ENCODE data around the gene NTMT1.
"Not testable (repeated sequence)": the region's sequence is repeated elsewhere in the genome, so short reads cannot be mapped to it uniquely, and the experiment has no call there.

NTMT1 gene

GRCh38 chr9:129655696-129656095 is 29.7 kb downstream of the NTMT1 start:
- no peak for DNase-seq

GRCh38 chr9:129656795-129657390 is 30.9 kb downstream of the NTMT1 start:
- no peak for DNase-seq

GRCh38 chr9:129661029-129661428 is 35.1 kb downstream of the NTMT1 start:
- DNase-seq = no peak

GRCh38 chr9:129662239-129662638 is 36.3 kb downstream of the NTMT1 start:
- DNase-seq = not testable (repeated sequence)

GRCh38 chr9:129664746-129665388 is 38.9 kb downstream of the NTMT1 start:
- no peak for DNase-seq

GRCh38 chr9:129665389-129665775 is 39.4 kb downstream of the NTMT1 start, which contains the start of gene PRRX2:
TSS of gene PRRX2 (plus strand) at chr9:129665647. CDS start at chr9:129665868, 221 bp downstream.
- no peak for DNase-seq

- DNase-seq = no peak
Measured at GRCh38 chr9:129665814-129666520, 40.0 kb downstream of the NTMT1 start.

GRCh38 chr9:129666575-129666974 is 40.6 kb downstream of the NTMT1 start:
- no peak for DNase-seq

GRCh38 chr9:129667378-129667777 is 41.4 kb downstream of the NTMT1 start:
- no peak for DNase-seq

GRCh38 chr9:129667850-129668249 is 41.9 kb downstream of the NTMT1 start:
- no peak for DNase-seq

- no peak for DNase-seq
Measured at GRCh38 chr9:129669141-129669718, 43.3 kb downstream of the NTMT1 start.

- DNase-seq = no peak
Measured at GRCh38 chr9:129669946-129670345, 44.0 kb downstream of the NTMT1 start.

GRCh38 chr9:129671065-129671464 is 45.1 kb downstream of the NTMT1 start:
- no peak for DNase-seq

- no peak for DNase-seq
Measured at GRCh38 chr9:129671519-129671918, 45.6 kb downstream of the NTMT1 start.

GRCh38 chr9:129672702-129673101 is 46.7 kb downstream of the NTMT1 start:
- no peak for DNase-seq

GRCh38 chr9:129673602-129674001 is 47.6 kb downstream of the NTMT1 start:
- DNase-seq = no peak

- DNase-seq = no peak
Measured at GRCh38 chr9:129674229-129674628, 48.3 kb downstream of the NTMT1 start.

GRCh38 chr9:129675620-129676019 is 49.7 kb downstream of the NTMT1 start:
- DNase-seq = no peak

GRCh38 chr9:129676287-129676686 is 50.3 kb downstream of the NTMT1 start:
- no peak for DNase-seq

GRCh38 chr9:129676975-129677374 is 51.0 kb downstream of the NTMT1 start:
- no peak for DNase-seq

GRCh38 chr9:129677456-129677855 is 51.5 kb downstream of the NTMT1 start:
- no peak for DNase-seq

GRCh38 chr9:129678844-129679243 is 52.9 kb downstream of the NTMT1 start:
- DNase-seq = no peak

GRCh38 chr9:129679537-129679936 is 53.6 kb downstream of the NTMT1 start:
- DNase-seq = no peak

GRCh38 chr9:129681924-129682323 is 56.0 kb downstream of the NTMT1 start:
- DNase-seq = no peak

All from GF-D8 (cell line).